GM12878 (cell line): ENCODE measurements around the gene TRUB2. TPM values are rescaled to one million over a fixed set of nuclear protein-coding genes. Genes with fewer than 3 reads are reported as not detected.
A peak's percentile ranks its signal among the peaks of the same experiment; 100 is the strongest.

Source experiments
- CBX3 ChIP-seq: fragments of 200-600 bp; sonication (generic); IDR thresholded peaks from 2 replicates; pipeline ENCODE4 v1.6.1; 2016; ENCODE audit warnings: low read depth, borderline replicate concordance
- CEBPZ ChIP-seq: fragments of 150-350 bp; IDR thresholded peaks from 2 replicates; pipeline ENCODE4 v1.6.1; 2016; ENCODE audit warnings: low read depth, low read length
- DPF2 ChIP-seq: fragments of 450-650 bp; IDR thresholded peaks from 2 replicates; pipeline ENCODE4 v1.6.1; 2017; ENCODE audit warnings: mild to moderate bottlenecking
- JUNB ChIP-seq: IDR thresholded peaks from 2 replicates; pipeline ENCODE4 v1.6.1; 2016; ENCODE audit warnings: antibody characterized with exemption, mild to moderate bottlenecking
- MTA2 ChIP-seq: fragments of 450-650 bp; IDR thresholded peaks from 2 replicates; pipeline ENCODE4 v1.6.1; 2016; ENCODE audit warnings: low read depth, mild to moderate bottlenecking, moderate library complexity
- NFYA ChIP-seq: IDR thresholded peaks from 2 replicates; pipeline ENCODE4 v1.6.1; 2011; ENCODE audit warnings: low read depth, mild to moderate bottlenecking, low read length, improper control_type of control experiment, borderline replicate concordance
- RFX5 ChIP-seq: IDR thresholded peaks from 2 replicates; pipeline ENCODE4 v1.6.1; 2011; ENCODE audit warnings: low read depth, low read length, improper control_type of control experiment
- SMAD1 ChIP-seq: fragments of 450-650 bp; IDR thresholded peaks from 2 replicates; pipeline ENCODE4 v1.6.1; 2018; ENCODE audit warnings: mild to moderate bottlenecking, low read depth; ENCODE audit not compliant: partially characterized antibody
- SMC3 ChIP-seq: IDR thresholded peaks from 2 replicates; pipeline ENCODE4 v1.6.1; 2011; ENCODE audit warnings: low read length, improper control_type of control experiment, borderline replicate concordance
- ZNF207 ChIP-seq: fragments of 450-650 bp; IDR thresholded peaks from 2 replicates; pipeline ENCODE4 v1.6.1; 2014; ENCODE audit warnings: antibody characterized with exemption, mild to moderate bottlenecking, borderline replicate concordance
- ZNF217 ChIP-seq: fragments of 450-650 bp; IDR thresholded peaks from 2 replicates; pipeline ENCODE4 v1.6.1; 2017; ENCODE audit warnings: antibody characterized with exemption, mild to moderate bottlenecking
- polyA plus RNA-seq, 11 experiments: library from polyadenylated mRNA; depleted of rRNA in 4 of 11; unstranded in 6 of 11; stranded (reverse) in 5 of 11; fragments of >200 nt; fragmentation: Nextera tagmentation in 4 of 11; fragmentation: Illumina TruSeq in 1 of 11; extraction: Ambion mirVana in 4 of 11; extraction: Trizol in 1 of 11; gene quantifications; 1 replicate in 1 of 11; 2 replicates in 10 of 11; pipeline versions ENCODE4 v1.2.1 to v1.2.3, GENCODE V29; 2011 to 2016; ENCODE audit warnings: inconsistent platforms in 2 of 11, missing spikeins in 2 of 11, low read depth in 1 of 11
- total RNA-seq, 4 experiments: library from RNA; depleted of rRNA in 3 of 4; stranded (reverse); fragments of >200 nt in 3 of 4; fragmentation: Illumina TruSeq in 1 of 4; extraction: Trizol in 1 of 4; gene quantifications; 2 replicates each; pipeline versions ENCODE4 v1.2.1 to v1.2.3, GENCODE V29; 2013 to 2021

TRUB2 gene
- total and polyA plus RNA-seq, 10 of the 15 experiments (the other 5 are each of a cell fraction or from before 2014, with no cell fraction given), result 2.8 to 70.5 (median 37.2) TPM

- TF ChIP-seq MTA2, result 0 out of 2 replicates have a peak, but pooled peaks have one; percentile 38
- peak; percentile 26; the same call in 1 of the 2 replicates for TF ChIP-seq DPF2
- no peak for TF ChIP-seq CEBPZ
- no peak for TF ChIP-seq SMC3
- TF ChIP-seq ZNF207, result no peak
- no peak for TF ChIP-seq CBX3
- no peak for TF ChIP-seq RFX5
- no peak for TF ChIP-seq SMAD1
- no peak for TF ChIP-seq ZNF217
- no peak for TF ChIP-seq JUNB
- no peak for TF ChIP-seq NFYA
Measured at GRCh38 chr9:128276574-128277270, 45.5 kb downstream of the TRUB2 start (continued).
